HepG2 (cell line): ENCODE measurements around the gene SEMA3B. TPM values are rescaled to one million over a fixed set of nuclear protein-coding genes. Genes with fewer than 3 reads are reported as not detected.

Source experiments
- ATAC-seq: fragments of 200-7000 bp; cut with Tn5 transposase; 3 replicates; pipeline ENCODE4 v1.9.1; 2020; ENCODE audit warnings: mild to moderate bottlenecking, moderate library complexity
- BruUV-seq: library from RNA; stranded (reverse); fragments of 400-500 nt; replicated peaks from 2 replicates; lab custom pipeline; 2021; lab: Mats Ljungman, UMichigan
- CTCF ChIA-PET: fragments of 300-600 bp; formaldehyde crosslinking; extraction: SDS; loops from one replicate; lab custom pipeline; 2021; ENCODE audit warnings: low total read pairs, inconsistent platforms, low intra/inter-chr PET ratio; lab: Yijun Ruan, JAX
- POLR2A ChIA-PET: fragments of 350-600 bp; sonication (Branson Sonifier 250); formaldehyde crosslinking; loops from one replicate; lab custom pipeline; 2020; ENCODE audit warnings: antibody characterized with exemption, inconsistent platforms; lab: Yijun Ruan, JAX
- DNase-seq: peaks from one replicate; pipeline ENCODE4 v3.0.0-alpha.2; 2015; ENCODE audit warnings: low spot score
- FAIRE-seq: peaks from 3 replicates; lab custom pipeline; 2011; peaks lifted over from hg19 to GRCh38; lab: Jason Lieb, UNC
- H2AFZ ChIP-seq: one replicate; pipeline ENCODE4 v1.6.1; 2011; ENCODE audit warnings: low read length, inconsistent platforms
- H3K27ac ChIP-seq: fragments of 300-600 bp; 3 replicates; pipeline ENCODE4 v1.8.0; 2011; ENCODE audit warnings: mixed run types, mild to moderate bottlenecking, mixed read lengths, low read length, inconsistent platforms; ENCODE audit not compliant: insufficient read depth; ENCODE audit errors: extremely low read length
- H3K27me3 ChIP-seq, 2 experiments: fragments of 200-600 bp in 1 of 2; 2 replicates in 1 of 2; 3 replicates in 1 of 2; pipeline versions ENCODE4 v1.6.0 to v1.8.0; 2011; ENCODE audit warnings: low read length in 2 of 2, mild to moderate bottlenecking in 2 of 2, moderate library complexity in 2 of 2, inconsistent platforms in 1 of 2; ENCODE audit not compliant: insufficient read depth in 2 of 2, control insufficient read depth in 1 of 2
- H3K36me3 ChIP-seq, 2 experiments: fragments of 200-600 bp in 1 of 2; replicated peaks in 1 of 2; 2 replicates in 1 of 2; 3 replicates in 1 of 2; pipeline versions ENCODE4 v1.5.1 to v1.8.0; 2011; ENCODE audit warnings: low read length in 2 of 2, inconsistent platforms in 1 of 2; ENCODE audit not compliant: insufficient read depth in 2 of 2, control insufficient read depth in 1 of 2
- H3K4me1 ChIP-seq: 2 replicates; pipeline ENCODE4 v1.5.1; 2012; ENCODE audit warnings: low read length, inconsistent platforms; ENCODE audit not compliant: insufficient read depth
- H3K4me2 ChIP-seq: 2 replicates; pipeline ENCODE4 v1.6.0; 2011; ENCODE audit warnings: low read depth, low read length, inconsistent platforms
- H3K4me3 ChIP-seq, 3 experiments: fragments of 200-600 bp in 1 of 3; sonication (generic), shearing (Covaris generic) in 1 of 3; replicated peaks in 1 of 3; 2 replicates each; pipeline ENCODE4 v1.5.1; 2011 to 2016; ENCODE audit warnings: low read length in 3 of 3, inconsistent platforms in 2 of 3, low read depth in 2 of 3, mild to moderate bottlenecking in 2 of 3, control low read depth in 1 of 3, mixed read lengths in 1 of 3; ENCODE audit not compliant: insufficient read depth in 1 of 3
- H3K79me2 ChIP-seq: one replicate; pipeline ENCODE4 v1.6.1; 2011; ENCODE audit warnings: low read length, inconsistent platforms; ENCODE audit not compliant: insufficient read depth
- H3K9ac ChIP-seq: 2 replicates; pipeline ENCODE4 v1.6.0; 2011; ENCODE audit warnings: mild to moderate bottlenecking, low read depth, low read length, inconsistent platforms; ENCODE audit not compliant: insufficient read depth
- H3K9me3 ChIP-seq: 2 replicates; pipeline ENCODE4 v1.5.1; 2012; ENCODE audit warnings: mild to moderate bottlenecking, low read length
- H4K20me1 ChIP-seq: 2 replicates; pipeline ENCODE4 v1.6.0; 2011; ENCODE audit warnings: inconsistent platforms, mild to moderate bottlenecking, low read length, moderate library complexity; ENCODE audit not compliant: insufficient read depth
- FOXA1 ChIP-seq, 2 experiments: fragments of 450-650 bp in 1 of 2; sonication (generic) in 1 of 2; formaldehyde crosslinking in 1 of 2; IDR thresholded peaks; 2 replicates each; pipeline versions ENCODE4 v1.4.0 to v1.6.1; 2016 to 2020; ENCODE audit warnings: missing genetic modification reagents in 1 of 2
- ISX ChIP-seq: sonication (generic); formaldehyde crosslinking; conservative IDR thresholded peaks from 2 replicates; pipeline ENCODE4 v1.5.0; 2020; ENCODE audit warnings: missing genetic modification reagents
- JUND ChIP-seq: sonication (generic); formaldehyde crosslinking; IDR thresholded peaks from 2 replicates; pipeline ENCODE4 v1.8.0; 2022; ENCODE audit warnings: mild to moderate bottlenecking, missing genetic modification reagents
- MED1 ChIP-seq: sonication (generic); formaldehyde crosslinking; IDR thresholded peaks from 2 replicates; pipeline ENCODE4 v1.4.0; 2020; ENCODE audit warnings: missing genetic modification reagents
- NFRKB ChIP-seq: fragments of 450-650 bp; IDR thresholded peaks from 2 replicates; pipeline ENCODE4 v1.6.1; 2017
- PRMT3 ChIP-seq: sonication (generic); formaldehyde crosslinking; IDR thresholded peaks from 2 replicates; pipeline ENCODE4 v1.8.1; 2022; ENCODE audit warnings: low read depth, mild to moderate bottlenecking, moderate library complexity, missing genetic modification reagents, borderline replicate concordance
- ZC3H13 ChIP-seq: sonication (generic); formaldehyde crosslinking; IDR thresholded peaks from 2 replicates; pipeline ENCODE4 v1.8.1; 2023; ENCODE audit warnings: mild to moderate bottlenecking, missing genetic modification reagents, moderate library complexity
- ZNF121 ChIP-seq: sonication (generic); formaldehyde crosslinking; IDR thresholded peaks from 2 replicates; pipeline ENCODE4 v1.5.0; 2020; ENCODE audit warnings: mild to moderate bottlenecking, missing genetic modification reagents
- ZNF615 ChIP-seq: sonication (generic); formaldehyde crosslinking; IDR thresholded peaks from 2 replicates; pipeline ENCODE4 v1.5.0; 2020; ENCODE audit warnings: mild to moderate bottlenecking, missing genetic modification reagents, borderline replicate concordance
- ZNF776 ChIP-seq: sonication (generic); formaldehyde crosslinking; IDR thresholded peaks from 2 replicates; pipeline ENCODE4 v1.4.0; 2020; ENCODE audit warnings: mild to moderate bottlenecking, missing genetic modification reagents
- WGBS: methylation state at CpG from one replicate; pipeline ENCODE4 v1.1.6; 2017; ENCODE audit warnings: low lambda C conversion rate; 5-methylcytosine and 5-hydroxymethylcytosine counted together
- in situ Hi-C: cut with HindIII; loops from 2 replicates; pipeline ENCODE4 v1.10.0; 2017; ENCODE audit warnings: low pct_unique_long_range_greater_than_20kb; ENCODE audit not compliant: extremely low pct_ligation_motif_present
- intact Hi-C: fragments of 100-400 bp; cut with micrococcal nuclease; formaldehyde crosslinking; loops from one replicate; pipeline ENCODE4 v1.10.0; 2022; ENCODE audit not compliant: unreplicated experiment
- polyA plus RNA-seq, 8 experiments: library from polyadenylated mRNA; depleted of rRNA in 3 of 8; stranded (reverse) in 7 of 8; unstranded in 1 of 8; fragments of >200 nt; fragmentation: Illumina TruSeq in 4 of 8; extraction: Trizol in 4 of 8; gene quantifications; 2 replicates each; pipeline versions ENCODE4 v1.2.1 to v1.2.3, GENCODE V29; 2011 to 2016; ENCODE audit warnings: low read depth in 4 of 8, missing spikeins in 1 of 8, mixed read lengths in 1 of 8; ENCODE audit not compliant: insufficient read depth in 1 of 8
- total RNA-seq, 5 experiments: library from RNA; depleted of rRNA; stranded (reverse); fragments of >200 nt; fragmentation: Illumina TruSeq; extraction: Trizol; gene quantifications; 2 replicates each; pipeline ENCODE4 v1.2.3, GENCODE V29; 2016; ENCODE audit warnings: low read depth in 1 of 5
- TF ChIP-seq, protein P1 (sequence below): sonication (generic); formaldehyde crosslinking; IDR thresholded peaks from 2 replicates; pipeline ENCODE4 v1.4.0; 2020; ENCODE audit warnings: missing genetic modification reagents

SEMA3B gene
- total and polyA plus RNA-seq, 2 of the 13 experiments (the other 11 are each of a cell fraction or from before 2014, with no cell fraction given): 93.2 to 158 TPM

DNA sequence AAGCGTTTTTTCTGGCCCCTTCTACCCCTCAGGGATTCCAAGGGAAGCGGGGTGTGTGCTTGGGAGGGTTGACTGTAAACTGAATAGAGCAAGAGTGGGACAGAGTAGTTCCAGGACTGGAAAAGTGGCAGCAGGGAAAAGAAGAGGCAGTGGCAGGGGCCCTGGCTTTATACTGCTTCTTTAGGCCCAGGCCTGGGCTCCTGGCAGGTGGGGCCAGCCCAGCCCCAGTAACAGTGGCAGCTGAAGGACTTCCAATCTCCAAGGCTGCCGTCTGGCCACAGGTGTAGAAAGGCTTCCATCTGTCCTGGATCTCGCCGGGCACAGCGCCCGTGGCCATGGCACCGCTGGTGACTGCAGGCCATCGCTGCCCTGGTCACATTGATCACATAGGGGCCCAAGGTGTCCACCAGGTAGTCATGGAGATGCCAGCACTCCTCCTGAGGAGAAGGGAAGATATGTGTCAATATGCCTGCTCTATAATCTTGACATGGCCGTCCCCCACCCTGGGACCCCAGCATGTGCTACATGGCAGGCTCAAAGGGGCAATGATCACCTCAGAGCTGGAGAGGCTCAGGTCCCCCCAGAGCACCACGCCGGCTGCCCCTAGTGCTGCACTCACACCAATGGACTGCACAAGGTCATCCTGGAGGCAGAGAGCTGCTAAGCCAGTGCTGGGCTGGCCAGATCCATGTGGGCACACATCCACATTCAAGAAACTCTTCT, 24.3 kb downstream of the SEMA3B start (continued):
- TF ChIP-seq MED1 (CRISPR knock-in tag): no peak
- TF ChIP-seq, protein P1, sequence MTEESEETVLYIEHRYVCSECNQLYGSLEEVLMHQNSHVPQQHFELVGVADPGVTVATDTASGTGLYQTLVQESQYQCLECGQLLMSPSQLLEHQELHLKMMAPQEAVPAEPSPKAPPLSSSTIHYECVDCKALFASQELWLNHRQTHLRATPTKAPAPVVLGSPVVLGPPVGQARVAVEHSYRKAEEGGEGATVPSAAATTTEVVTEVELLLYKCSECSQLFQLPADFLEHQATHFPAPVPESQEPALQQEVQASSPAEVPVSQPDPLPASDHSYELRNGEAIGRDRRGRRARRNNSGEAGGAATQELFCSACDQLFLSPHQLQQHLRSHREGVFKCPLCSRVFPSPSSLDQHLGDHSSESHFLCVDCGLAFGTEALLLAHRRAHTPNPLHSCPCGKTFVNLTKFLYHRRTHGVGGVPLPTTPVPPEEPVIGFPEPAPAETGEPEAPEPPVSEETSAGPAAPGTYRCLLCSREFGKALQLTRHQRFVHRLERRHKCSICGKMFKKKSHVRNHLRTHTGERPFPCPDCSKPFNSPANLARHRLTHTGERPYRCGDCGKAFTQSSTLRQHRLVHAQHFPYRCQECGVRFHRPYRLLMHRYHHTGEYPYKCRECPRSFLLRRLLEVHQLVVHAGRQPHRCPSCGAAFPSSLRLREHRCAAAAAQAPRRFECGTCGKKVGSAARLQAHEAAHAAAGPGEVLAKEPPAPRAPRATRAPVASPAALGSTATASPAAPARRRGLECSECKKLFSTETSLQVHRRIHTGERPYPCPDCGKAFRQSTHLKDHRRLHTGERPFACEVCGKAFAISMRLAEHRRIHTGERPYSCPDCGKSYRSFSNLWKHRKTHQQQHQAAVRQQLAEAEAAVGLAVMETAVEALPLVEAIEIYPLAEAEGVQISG (CRISPR knock-in tag): no peak
- no peak for TF ChIP-seq FOXA1 (IDR thresholded peaks at IDR 0.05)
- no peak for TF ChIP-seq FOXA1 (CRISPR knock-in tag; IDR thresholded peaks at IDR 0.05)
- no peak for TF ChIP-seq ISX (CRISPR knock-in tag)
- no peak for TF ChIP-seq PRMT3
- no peak for TF ChIP-seq NFRKB
- no peak for TF ChIP-seq JUND (CRISPR knock-in tag)
- no peak for TF ChIP-seq ZNF776 (CRISPR knock-in tag)
- TF ChIP-seq ZC3H13 (CRISPR knock-in tag): 0 out of 2 replicates have a peak, but pooled peaks have one; percentile 22

DNA sequence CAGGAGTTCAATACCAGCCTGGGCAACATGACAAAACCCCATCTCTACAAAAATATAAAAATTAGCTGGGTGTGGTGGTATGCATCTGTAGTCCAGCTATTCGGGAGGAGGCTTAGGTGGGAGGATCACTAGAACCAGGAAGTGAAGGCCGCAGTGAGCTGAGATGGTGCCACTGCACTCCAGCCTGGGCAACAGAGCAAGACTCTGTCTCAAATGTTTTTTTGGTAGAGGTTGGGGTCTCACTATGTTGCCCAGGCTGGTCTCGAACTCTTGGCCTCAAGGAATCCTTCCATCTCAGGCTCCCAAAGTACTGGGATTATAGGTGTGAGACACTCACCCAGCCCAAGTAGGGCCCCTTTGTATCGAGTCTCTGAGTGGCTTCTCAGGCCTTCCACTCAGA, 25.1 kb downstream of the SEMA3B start:
- ChIA-PET CTCF (no interaction called here), POLR2A (interaction anchor here (1.2 to 3.4 kb wide), 3 partner anchors 8 to 34 kb away, joined by 4 to 36 read pairs (median 25); partner anchors contain the start of gene HYAL1)
- ATAC-seq (no peak), FAIRE-seq (no peak), DNase-seq (no peak)
- Histone ChIP-seq H3K27me3 (no peaks in the 10 kb centered on the region; a peak in 1 of 5 replicates), H3K4me2 (no peak overlapping the region), H3K79me2 (peaks cover 20% of the 10 kb centered on the region), H3K4me3 (no peak overlapping the region), H3K36me3 (peaks cover 12 to 17% of the 10 kb centered on the region in 2 experiments), H4K20me1 (no peaks in the 10 kb centered on the region), H3K9me3 (no peaks in the 10 kb centered on the region), H3K27ac (peak overlapping the region; percentile 72), H3K9ac (no peak overlapping the region), H2AFZ (no peak overlapping the region), H3K4me1 (peaks cover 44% of the 10 kb centered on the region)
- in situ Hi-C loops (no loop called here), intact Hi-C loops (no loop called here)
- no peak for TF ChIP-seq ZNF615 (CRISPR knock-in tag)
- peak; percentile 61; the same call in 1 of the 2 replicates for TF ChIP-seq ZNF121 (CRISPR knock-in tag)
- no TSS peak for BruUV-seq
- WGBS: 95% methylated on average over 3 of the region's 4 CpGs
